ENCODE results near the gene DYNLT2B. TPM values are rescaled to one million over a fixed set of nuclear protein-coding genes. Genes with fewer than 3 reads are reported as not detected.

Gene DYNLT2B
- total and polyA plus RNA-seq, 2 donors = 23.9 to 41.0 TPM

DNA sequence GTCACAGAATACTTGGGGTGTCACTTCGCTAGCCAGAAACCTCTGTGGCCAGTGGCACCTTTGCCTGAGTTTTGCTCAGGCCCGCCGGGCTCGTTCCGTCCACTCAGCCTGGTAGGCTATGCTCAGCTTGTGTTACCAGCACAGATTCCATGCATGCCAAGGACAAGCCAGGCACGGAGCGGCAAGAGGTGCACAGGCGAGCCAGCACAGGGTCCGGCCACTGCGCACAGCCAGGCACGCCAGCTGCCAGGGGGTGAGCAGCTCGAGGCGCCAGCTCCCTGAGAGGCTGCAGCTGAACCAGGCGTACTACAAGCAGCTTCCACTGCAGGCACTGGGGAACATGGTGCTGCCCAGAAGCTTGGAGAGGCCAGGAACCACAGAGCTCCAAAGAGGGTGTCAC, 45.2 kb downstream of the DYNLT2B start:
- Histone ChIP-seq H3K4me3 (ENCODE audit: low read length in 2 of 2) (no peak overlapping the region), H3K27ac (ENCODE audit: low read depth in 1 of 2, low read length in 1 of 2) (no peak overlapping the region), H3K36me3 (ENCODE audit: control insufficient read depth in 2 of 2, insufficient read depth in 2 of 2, low read length in 1 of 2) (peaks cover 9 to 21% of the 10 kb centered on the region in 2 donors), H3K27me3 (ENCODE audit: control insufficient read depth in 2 of 2, insufficient read depth in 1 of 2, low read length in 1 of 2) (no peaks in the 10 kb centered on the region), H3K9me3 (ENCODE audit: control insufficient read depth in 2 of 2, insufficient read depth in 1 of 2, low read length in 1 of 2) (peaks cover 0 to 13% of the 10 kb centered on the region in 2 donors), H3K4me1 (ENCODE audit: control insufficient read depth in 2 of 2, insufficient read depth in 2 of 2, low read length in 2 of 2) (no peaks in the 10 kb centered on the region)
- no peak for DNase-seq (ENCODE audit: low read depth in 6 of 9, low spot score in 9 of 9)
- 98% methylated on average over 14 of the region's 14 CpGs for WGBS

DNA sequence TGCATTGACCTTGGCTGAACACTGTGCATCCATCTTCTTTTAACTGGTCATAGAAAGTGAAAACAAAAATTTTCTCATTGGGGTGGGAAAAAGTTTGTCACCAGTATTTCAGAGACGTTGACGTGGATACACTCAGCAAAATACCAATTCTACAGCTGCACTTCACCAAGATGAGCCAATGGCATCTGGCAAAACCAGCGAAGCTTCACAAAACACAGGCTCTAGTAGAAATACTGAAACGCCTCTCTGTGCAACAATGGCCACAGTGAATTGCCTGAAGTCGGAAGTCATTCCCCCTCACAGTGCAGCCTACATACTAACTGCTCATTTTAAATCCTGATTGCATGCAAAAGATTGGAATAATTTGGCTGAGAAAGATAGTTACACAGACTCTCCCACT, 47.5 kb downstream of the DYNLT2B start:
- Histone ChIP-seq H3K9me3 (ENCODE audit: control insufficient read depth in 2 of 2, insufficient read depth in 1 of 2, low read length in 1 of 2) (peaks cover 0 to 13% of the 10 kb centered on the region in 2 donors), H3K36me3 (ENCODE audit: control insufficient read depth in 2 of 2, insufficient read depth in 2 of 2, low read length in 1 of 2) (peaks cover 16 to 37% of the 10 kb centered on the region in 2 donors), H3K27me3 (ENCODE audit: control insufficient read depth in 2 of 2, insufficient read depth in 1 of 2, low read length in 1 of 2) (no peaks in the 10 kb centered on the region), H3K4me3 (ENCODE audit: low read length in 2 of 2) (no peak overlapping the region), H3K4me1 (ENCODE audit: control insufficient read depth in 2 of 2, insufficient read depth in 2 of 2, low read length in 2 of 2) (no peaks in the 10 kb centered on the region), H3K27ac (ENCODE audit: low read depth in 1 of 2, low read length in 1 of 2) (no peak overlapping the region)
- DNase-seq (ENCODE audit: low read depth in 6 of 9, low spot score in 9 of 9) = no peak
- 98% methylated on average over 5 of the region's 5 CpGs for WGBS

DNA sequence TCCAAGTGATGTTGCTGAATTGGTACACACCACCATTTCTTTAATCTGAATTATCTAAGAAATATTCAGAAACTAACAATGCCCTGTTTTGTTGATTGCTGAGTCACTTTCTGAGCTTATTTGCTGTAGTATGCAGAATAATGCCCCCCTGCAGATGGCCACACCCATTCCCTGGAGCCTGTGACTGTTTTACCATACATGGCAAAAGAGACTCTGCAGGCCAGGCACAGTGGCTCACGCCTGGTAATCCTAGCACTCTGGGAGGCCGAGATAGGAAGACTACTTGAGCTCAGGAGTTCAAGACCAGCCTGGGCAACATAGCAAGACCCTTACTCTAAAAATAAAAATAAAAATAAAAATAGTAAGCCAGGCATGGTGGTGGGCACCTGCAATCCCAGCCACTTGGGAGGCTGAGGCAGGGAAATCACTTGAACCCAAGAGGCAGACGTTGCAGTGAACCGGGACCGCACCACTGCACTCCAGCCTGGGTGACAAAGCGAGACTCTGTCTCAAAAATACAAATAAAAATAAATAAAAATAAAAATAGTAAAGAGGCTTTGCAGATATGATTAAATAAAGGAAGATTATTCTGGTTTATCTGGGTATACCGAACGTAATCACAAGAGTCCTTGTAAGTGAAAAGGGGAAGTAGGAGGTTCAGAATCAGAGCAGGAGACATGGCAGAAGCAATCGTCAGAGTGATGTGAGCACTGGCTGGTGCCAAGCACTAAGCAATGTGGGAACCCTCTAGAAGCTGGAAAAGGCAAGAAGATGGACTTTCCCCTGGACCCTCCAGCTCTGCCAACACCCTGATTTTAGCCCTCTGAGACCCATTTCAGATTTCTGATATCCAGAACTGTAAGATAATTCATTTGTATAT, 49.5 kb downstream of the DYNLT2B start:
- Histone ChIP-seq H3K27ac (ENCODE audit: low read depth in 1 of 2, low read length in 1 of 2) (no peak overlapping the region), H3K4me3 (ENCODE audit: low read length in 2 of 2) (no peak overlapping the region), H3K36me3 (ENCODE audit: control insufficient read depth in 2 of 2, insufficient read depth in 2 of 2, low read length in 1 of 2) (peaks cover 23 to 41% of the 10 kb centered on the region in 2 donors), H3K4me1 (ENCODE audit: control insufficient read depth in 2 of 2, insufficient read depth in 2 of 2, low read length in 2 of 2) (no peaks in the 10 kb centered on the region), H3K27me3 (ENCODE audit: control insufficient read depth in 2 of 2, insufficient read depth in 1 of 2, low read length in 1 of 2) (no peaks in the 10 kb centered on the region), H3K9me3 (ENCODE audit: control insufficient read depth in 2 of 2, insufficient read depth in 1 of 2, low read length in 1 of 2) (peaks cover 0 to 5% of the 10 kb centered on the region in 2 donors)
- 85% methylated on average over 9 of the region's 9 CpGs for WGBS
- DNase-seq (ENCODE audit: low read depth in 6 of 9, low spot score in 9 of 9) = no peak

DNA sequence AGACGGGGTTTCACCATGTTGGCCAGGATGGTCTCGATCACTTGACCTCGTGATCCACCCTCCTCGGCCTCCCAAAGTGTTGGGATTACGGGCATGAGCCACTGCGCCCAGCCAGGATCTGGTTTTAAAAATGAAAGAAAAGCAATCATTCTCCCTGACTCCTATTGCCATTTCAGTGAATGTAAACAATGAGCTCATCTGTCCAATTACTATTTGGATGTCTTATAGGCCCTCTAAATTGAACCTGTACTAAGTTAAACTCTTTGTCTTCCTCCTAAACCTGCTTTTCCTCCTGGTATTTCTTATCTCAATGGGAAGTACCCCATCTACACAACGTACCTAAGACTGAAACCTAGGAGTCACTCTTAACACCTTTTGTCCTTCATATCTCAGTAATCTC, 54.2 kb downstream of the DYNLT2B start:
- Histone ChIP-seq H3K4me1 (ENCODE audit: control insufficient read depth in 2 of 2, insufficient read depth in 2 of 2, low read length in 2 of 2) (no peaks in the 10 kb centered on the region), H3K4me3 (ENCODE audit: low read length in 2 of 2) (no peak overlapping the region), H3K9me3 (ENCODE audit: control insufficient read depth in 2 of 2, insufficient read depth in 1 of 2, low read length in 1 of 2) (peaks cover 0 to 1% of the 10 kb centered on the region in 2 donors), H3K36me3 (ENCODE audit: control insufficient read depth in 2 of 2, insufficient read depth in 2 of 2, low read length in 1 of 2) (peaks cover 18 to 25% of the 10 kb centered on the region in 2 donors), H3K27ac (ENCODE audit: low read depth in 1 of 2, low read length in 1 of 2) (no peak overlapping the region), H3K27me3 (ENCODE audit: control insufficient read depth in 2 of 2, insufficient read depth in 1 of 2, low read length in 1 of 2) (no peaks in the 10 kb centered on the region)
- WGBS = 98% methylated on average over 7 of the region's 7 CpGs
- DNase-seq (ENCODE audit: low read depth in 6 of 9, low spot score in 9 of 9) = no peak

DNA sequence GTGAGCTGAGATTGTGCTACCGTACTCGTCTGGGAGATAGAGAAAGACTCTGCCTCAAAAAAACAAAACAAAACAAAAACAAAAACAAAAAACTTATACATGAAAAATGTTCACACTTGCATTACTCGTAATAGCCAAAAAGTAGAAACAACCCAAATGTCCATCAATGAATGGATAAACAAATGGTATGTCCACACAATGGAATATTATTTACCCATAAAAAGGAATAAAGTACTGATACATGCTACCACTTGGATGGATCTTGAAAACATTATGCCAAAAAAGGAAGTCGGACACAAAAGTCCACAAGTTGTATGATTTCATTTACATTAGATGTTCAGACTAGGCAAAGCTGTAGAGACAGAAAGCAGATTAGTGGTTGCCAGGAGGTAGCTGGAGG, 57.3 kb downstream of the DYNLT2B start:
- H3K27me3 ChIP-seq (ENCODE audit: control insufficient read depth in 2 of 2, insufficient read depth in 1 of 2, low read length in 1 of 2) = no peaks in the 10 kb centered on the region
- WGBS = 97% methylated on average over 4 of the region's 4 CpGs
- H3K36me3 ChIP-seq (ENCODE audit: control insufficient read depth in 2 of 2, insufficient read depth in 2 of 2, low read length in 1 of 2) = peaks cover 12 to 17% of the 10 kb centered on the region in 2 donors
- H3K4me1 ChIP-seq (ENCODE audit: control insufficient read depth in 2 of 2, insufficient read depth in 2 of 2, low read length in 2 of 2) = no peaks in the 10 kb centered on the region
- no peak overlapping the region for H3K27ac ChIP-seq (ENCODE audit: low read depth in 1 of 2, low read length in 1 of 2)
- no peak for DNase-seq (ENCODE audit: low read depth in 6 of 9, low spot score in 9 of 9)
- H3K4me3 ChIP-seq (ENCODE audit: low read length in 2 of 2) = no peak overlapping the region
- peaks cover 0 to 1% of the 10 kb centered on the region in 2 donors for H3K9me3 ChIP-seq (ENCODE audit: control insufficient read depth in 2 of 2, insufficient read depth in 1 of 2, low read length in 1 of 2)

DNA sequence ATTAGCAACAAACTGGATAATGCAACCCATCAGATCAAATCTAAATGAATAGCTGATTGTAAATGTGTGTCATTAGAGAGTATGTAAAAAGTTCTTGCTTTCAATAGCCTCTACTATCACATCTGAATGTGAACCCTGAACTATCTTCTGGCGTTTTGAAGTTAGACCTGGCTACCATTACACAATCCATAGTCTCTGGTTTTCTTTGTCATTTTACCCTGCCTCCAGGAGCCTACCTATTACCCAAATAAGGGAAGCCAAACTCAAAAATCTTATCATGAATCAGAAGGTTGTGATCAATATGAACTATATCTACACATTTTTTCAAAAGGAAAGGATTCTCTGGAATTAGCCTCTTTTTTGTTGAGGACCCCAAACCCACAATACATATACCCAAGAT, 62.3 kb downstream of the DYNLT2B start:
- Histone ChIP-seq H3K27me3 (ENCODE audit: control insufficient read depth in 2 of 2, insufficient read depth in 1 of 2, low read length in 1 of 2) (no peaks in the 10 kb centered on the region), H3K9me3 (ENCODE audit: control insufficient read depth in 2 of 2, insufficient read depth in 1 of 2, low read length in 1 of 2) (no peaks in the 10 kb centered on the region), H3K4me3 (ENCODE audit: low read length in 2 of 2) (no peak overlapping the region), H3K27ac (ENCODE audit: low read depth in 1 of 2, low read length in 1 of 2) (no peak overlapping the region), H3K4me1 (ENCODE audit: control insufficient read depth in 2 of 2, insufficient read depth in 2 of 2, low read length in 2 of 2) (no peaks in the 10 kb centered on the region), H3K36me3 (ENCODE audit: control insufficient read depth in 2 of 2, insufficient read depth in 2 of 2, low read length in 1 of 2) (peaks cover 7 to 19% of the 10 kb centered on the region in 2 donors)
- DNase-seq (ENCODE audit: low read depth in 6 of 9, low spot score in 9 of 9) = no peak
- whole genome bisulfite sequencing = 96% methylated on average over 1 of the region's 1 CpG

DNA sequence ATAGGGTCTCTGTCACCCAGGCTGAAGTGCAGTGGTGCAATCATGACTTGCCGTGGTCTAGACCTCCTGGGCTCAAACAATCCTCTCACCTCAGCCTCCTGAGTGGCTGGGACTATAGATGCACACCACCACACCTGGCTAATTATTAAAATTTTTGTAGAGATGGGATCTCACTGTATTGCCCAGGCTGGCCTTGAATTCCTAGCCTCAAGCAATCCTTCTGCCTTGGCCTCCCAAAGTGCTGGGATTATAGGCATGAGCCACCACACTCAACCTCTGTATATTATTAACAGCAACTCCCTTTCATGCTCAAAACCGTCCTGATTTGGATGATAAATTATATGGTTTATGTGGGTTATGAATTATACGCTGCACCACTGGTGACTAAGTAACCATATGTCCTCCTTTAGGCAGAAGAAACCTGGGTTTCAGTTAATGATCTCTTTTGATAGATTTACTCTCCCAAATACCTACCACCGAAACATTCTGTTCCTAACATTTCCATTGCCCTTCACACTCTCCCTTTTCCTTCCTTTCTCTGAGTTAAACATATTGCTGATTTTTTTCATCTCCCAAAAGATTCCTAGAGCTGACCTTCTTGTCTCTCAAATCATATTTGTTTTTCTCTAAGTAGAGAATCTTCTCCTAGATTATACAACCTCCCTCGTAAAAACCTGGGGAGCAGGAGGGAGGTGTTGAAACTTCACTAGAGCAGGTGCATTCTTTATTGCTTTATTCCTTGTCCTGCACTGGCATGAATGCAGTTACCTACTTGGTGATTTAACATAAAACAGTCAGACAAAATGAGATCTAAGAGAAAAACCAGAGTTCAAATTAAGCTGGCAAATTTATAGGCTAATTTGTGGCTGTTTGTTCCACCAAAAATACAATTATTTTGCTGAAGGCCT, 63.4 kb downstream of the DYNLT2B start:
- no peak for DNase-seq (ENCODE audit: low read depth in 6 of 9, low spot score in 9 of 9)
- H3K27ac ChIP-seq (ENCODE audit: low read depth in 1 of 2, low read length in 1 of 2) = no peak overlapping the region
- 88% methylated on average over 5 of the region's 5 CpGs for WGBS

DNA sequence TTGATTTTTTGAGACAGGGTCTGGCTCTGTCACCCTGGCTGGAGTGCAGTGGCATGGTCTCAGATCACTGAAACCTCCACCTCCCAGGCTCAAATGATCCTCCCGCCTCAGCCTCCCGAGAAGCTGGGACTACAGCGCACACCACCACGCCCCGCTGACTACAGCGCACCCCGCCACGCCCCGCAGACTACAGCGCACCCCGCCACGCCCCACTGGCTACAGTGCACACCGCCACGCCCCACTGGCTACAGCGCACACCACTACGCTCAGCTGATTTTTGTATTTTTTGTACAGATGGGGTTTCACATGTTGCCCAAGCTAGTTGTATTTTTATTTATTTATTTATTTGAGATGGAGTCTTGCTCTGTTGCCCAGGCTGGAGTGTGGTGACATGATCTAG, 66.1 kb downstream of the DYNLT2B start:
- Histone ChIP-seq H3K4me3 (ENCODE audit: low read length in 2 of 2) (no peak overlapping the region), H3K4me1 (ENCODE audit: control insufficient read depth in 2 of 2, insufficient read depth in 2 of 2, low read length in 2 of 2) (no peaks in the 10 kb centered on the region), H3K36me3 (ENCODE audit: control insufficient read depth in 2 of 2, insufficient read depth in 2 of 2, low read length in 1 of 2) (peaks cover 20 to 25% of the 10 kb centered on the region in 2 donors), H3K27ac (ENCODE audit: low read depth in 1 of 2, low read length in 1 of 2) (no peak overlapping the region), H3K9me3 (ENCODE audit: control insufficient read depth in 2 of 2, insufficient read depth in 1 of 2, low read length in 1 of 2) (no peaks in the 10 kb centered on the region), H3K27me3 (ENCODE audit: control insufficient read depth in 2 of 2, insufficient read depth in 1 of 2, low read length in 1 of 2) (no peaks in the 10 kb centered on the region)
- no peak for DNase-seq (ENCODE audit: low read depth in 6 of 9, low spot score in 9 of 9)
- 99% methylated on average over 16 of the region's 16 CpGs for WGBS

More for the DNA sequence above, 63.4 kb downstream of the DYNLT2B start:
- Histone ChIP-seq H3K4me1 (ENCODE audit: control insufficient read depth in 2 of 2, insufficient read depth in 2 of 2, low read length in 2 of 2) (no peaks in the 10 kb centered on the region), H3K9me3 (ENCODE audit: control insufficient read depth in 2 of 2, insufficient read depth in 1 of 2, low read length in 1 of 2) (no peaks in the 10 kb centered on the region), H3K36me3 (ENCODE audit: control insufficient read depth in 2 of 2, insufficient read depth in 2 of 2, low read length in 1 of 2) (peaks cover 9 to 19% of the 10 kb centered on the region in 2 donors), H3K27me3 (ENCODE audit: control insufficient read depth in 2 of 2, insufficient read depth in 1 of 2, low read length in 1 of 2) (no peaks in the 10 kb centered on the region), H3K4me3 (ENCODE audit: low read length in 2 of 2) (no peak overlapping the region)

Data from thymus (tissue), 11 donors.